ENCODE results near the gene CD274.

CD274 gene

GRCh38 chr9:5480919-5481318, 30.6 kb downstream of the CD274 start:
- no peak overlapping the region for H3K4me3 ChIP-seq (ENCODE audit: low read depth, low read length)

GRCh38 chr9:5481322-5482040, 31.1 kb downstream of the CD274 start:
- H3K4me3 ChIP-seq (ENCODE audit: low read depth, low read length), result no peak overlapping the region
- TF ChIP-seq CTCF (IDR thresholded peaks at IDR 0.05; ENCODE audit: low read depth, low read length) (no peak), MAX (IDR thresholded peaks at IDR 0.05; ENCODE audit: low read depth, low read length) (no peak), POLR2A (IDR thresholded peaks at IDR 0.05; ENCODE audit: extremely low read depth, insufficient read length) (no peak), MYC (IDR thresholded peaks at IDR 0.05; ENCODE audit: low read depth, low read length) (no peak)

More at GRCh38 chr9:5480919-5481318, 30.6 kb downstream of the CD274 start:
- no peak for DNase-seq (ENCODE audit: low read depth)
- TF ChIP-seq MYC (IDR thresholded peaks at IDR 0.05; ENCODE audit: low read depth, low read length), result no peak

GRCh38 chr9:5482194-5482593, 31.9 kb downstream of the CD274 start:
- TF ChIP-seq MYC (IDR thresholded peaks at IDR 0.05; ENCODE audit: low read depth, low read length), result no peak
- TF ChIP-seq MAX (IDR thresholded peaks at IDR 0.05; ENCODE audit: low read depth, low read length), result no peak
- TF ChIP-seq CTCF (IDR thresholded peaks at IDR 0.05; ENCODE audit: low read depth, low read length), result no peak
- no peak for TF ChIP-seq POLR2A (IDR thresholded peaks at IDR 0.05; ENCODE audit: extremely low read depth, insufficient read length)
- no peak for DNase-seq (ENCODE audit: low read depth)
- no peak overlapping the region for H3K4me3 ChIP-seq (ENCODE audit: low read depth, low read length)

More at GRCh38 chr9:5481322-5482040, 31.1 kb downstream of the CD274 start:
- DNase-seq (ENCODE audit: low read depth), result no peak

- TF ChIP-seq POLR2A (IDR thresholded peaks at IDR 0.05; ENCODE audit: extremely low read depth, insufficient read length) (no peak), MYC (IDR thresholded peaks at IDR 0.05; ENCODE audit: low read depth, low read length) (no peak), MAX (IDR thresholded peaks at IDR 0.05; ENCODE audit: low read depth, low read length) (no peak), CTCF (IDR thresholded peaks at IDR 0.05; ENCODE audit: low read depth, low read length) (no peak)
- no peak for DNase-seq (ENCODE audit: low read depth)
These were observed 33.0 kb downstream of the CD274 start for GRCh38 chr9:5483306-5483705.

GRCh38 chr9:5485378-5486085, 35.2 kb downstream of the CD274 start:
- no peak for DNase-seq (ENCODE audit: low read depth)
- H3K4me3 ChIP-seq (ENCODE audit: low read depth, low read length), result no peak overlapping the region
- TF ChIP-seq CTCF (IDR thresholded peaks at IDR 0.05; ENCODE audit: low read depth, low read length), result no peak

More at GRCh38 chr9:5483306-5483705, 33.0 kb downstream of the CD274 start:
- no peak overlapping the region for H3K4me3 ChIP-seq (ENCODE audit: low read depth, low read length)

GRCh38 chr9:5486988-5487387, 36.6 kb downstream of the CD274 start:
- no peak for DNase-seq (ENCODE audit: low read depth)
- no peak for TF ChIP-seq MAX (IDR thresholded peaks at IDR 0.05; ENCODE audit: low read depth, low read length)
- TF ChIP-seq CTCF (IDR thresholded peaks at IDR 0.05; ENCODE audit: low read depth, low read length), result no peak
- TF ChIP-seq POLR2A (IDR thresholded peaks at IDR 0.05; ENCODE audit: extremely low read depth, insufficient read length), result no peak
- TF ChIP-seq MYC (IDR thresholded peaks at IDR 0.05; ENCODE audit: low read depth, low read length), result no peak
- no peak overlapping the region for H3K4me3 ChIP-seq (ENCODE audit: low read depth, low read length)
